Measurements from ENCODE around the gene ST6GALNAC1.

DNA sequence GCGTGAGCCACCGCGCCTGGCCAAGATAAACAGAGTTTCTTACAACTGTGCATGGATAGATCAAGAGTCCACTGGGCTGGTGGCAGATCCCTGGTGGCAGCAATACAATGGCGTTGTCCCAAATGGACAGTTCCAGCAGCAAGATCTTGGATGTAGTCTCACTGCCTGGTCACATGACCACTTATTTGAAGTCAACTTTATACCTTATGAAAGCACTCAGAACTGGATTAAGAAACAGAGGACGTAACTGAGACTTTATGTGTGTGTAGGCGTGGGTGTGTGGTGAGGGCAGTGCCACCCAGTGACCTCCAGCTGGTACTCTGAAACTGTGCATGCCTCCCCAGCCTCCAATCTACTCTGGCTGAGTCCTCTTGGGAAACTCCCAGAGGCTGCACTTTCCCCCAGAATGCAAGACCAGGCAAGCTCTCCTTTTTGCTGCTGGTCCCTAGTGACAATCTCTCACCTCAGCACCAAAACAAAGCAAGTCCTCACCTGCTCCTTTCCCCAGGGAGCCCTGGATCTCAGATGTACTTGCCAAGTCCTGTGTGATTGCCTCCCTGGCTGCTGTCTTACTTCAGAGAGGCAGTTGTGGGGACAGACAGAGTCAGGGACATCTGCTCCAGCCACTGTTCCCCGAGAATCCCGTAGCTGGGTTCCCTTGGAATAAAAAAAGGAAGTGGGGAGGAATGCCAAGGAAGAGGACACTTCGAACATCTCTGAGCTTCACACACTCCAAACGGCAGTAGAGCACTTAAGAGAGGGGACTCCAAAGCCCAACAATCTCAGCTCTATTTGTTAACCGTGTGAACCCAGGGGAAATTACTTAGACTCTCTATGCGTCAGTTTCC lies 46.2 kb downstream of the ST6GALNAC1 start:
- TF ChIP-seq, protein P1, sequence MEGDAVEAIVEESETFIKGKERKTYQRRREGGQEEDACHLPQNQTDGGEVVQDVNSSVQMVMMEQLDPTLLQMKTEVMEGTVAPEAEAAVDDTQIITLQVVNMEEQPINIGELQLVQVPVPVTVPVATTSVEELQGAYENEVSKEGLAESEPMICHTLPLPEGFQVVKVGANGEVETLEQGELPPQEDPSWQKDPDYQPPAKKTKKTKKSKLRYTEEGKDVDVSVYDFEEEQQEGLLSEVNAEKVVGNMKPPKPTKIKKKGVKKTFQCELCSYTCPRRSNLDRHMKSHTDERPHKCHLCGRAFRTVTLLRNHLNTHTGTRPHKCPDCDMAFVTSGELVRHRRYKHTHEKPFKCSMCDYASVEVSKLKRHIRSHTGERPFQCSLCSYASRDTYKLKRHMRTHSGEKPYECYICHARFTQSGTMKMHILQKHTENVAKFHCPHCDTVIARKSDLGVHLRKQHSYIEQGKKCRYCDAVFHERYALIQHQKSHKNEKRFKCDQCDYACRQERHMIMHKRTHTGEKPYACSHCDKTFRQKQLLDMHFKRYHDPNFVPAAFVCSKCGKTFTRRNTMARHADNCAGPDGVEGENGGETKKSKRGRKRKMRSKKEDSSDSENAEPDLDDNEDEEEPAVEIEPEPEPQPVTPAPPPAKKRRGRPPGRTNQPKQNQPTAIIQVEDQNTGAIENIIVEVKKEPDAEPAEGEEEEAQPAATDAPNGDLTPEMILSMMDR (IDR thresholded peaks at IDR 0.05), result no peak
- TF ChIP-seq POLR2A (IDR thresholded peaks at IDR 0.05; ENCODE audit: low read depth), result no peak
- TF ChIP-seq EP300 (IDR thresholded peaks at IDR 0.05), result no peak
